GM12801 (cell line): ENCODE results near the gene LRATD1.

Experiments used
- CTCF ChIP-seq: IDR thresholded peaks from one replicate; pipeline ENCODE4 v1.5.1; 2011; ENCODE audit warnings: control low read depth; ENCODE audit not compliant: insufficient read length; ENCODE audit errors: extremely low read depth

The LRATD1 gene

DNA sequence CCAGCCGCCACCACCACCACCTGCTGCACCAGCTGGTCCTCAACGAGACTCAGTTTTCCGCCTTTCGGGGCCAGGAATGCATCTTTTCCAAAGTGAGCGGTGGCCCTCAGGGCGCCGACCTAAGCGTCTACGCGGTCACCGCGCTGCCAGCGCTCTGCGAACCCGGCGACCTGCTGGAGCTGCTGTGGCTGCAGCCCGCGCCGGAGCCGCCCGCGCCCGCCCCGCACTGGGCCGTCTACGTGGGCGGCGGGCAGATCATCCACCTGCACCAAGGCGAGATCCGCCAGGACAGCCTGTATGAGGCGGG lies 1.6 kb downstream of the LRATD1 start:
- TF ChIP-seq CTCF, result no peak

- no peak for TF ChIP-seq CTCF
Measured at GRCh38 chr2:14634489-14635390, 2.2 kb downstream of the LRATD1 start.

- no peak for TF ChIP-seq CTCF
Measured at GRCh38 chr2:14635391-14635871, 2.9 kb downstream of the LRATD1 start.

GRCh38 chr2:14638488-14638887 lies 6.0 kb downstream of the LRATD1 start:
- TF ChIP-seq CTCF, result no peak

GRCh38 chr2:14641116-14641515 lies 8.6 kb downstream of the LRATD1 start:
- no peak for TF ChIP-seq CTCF

DNA sequence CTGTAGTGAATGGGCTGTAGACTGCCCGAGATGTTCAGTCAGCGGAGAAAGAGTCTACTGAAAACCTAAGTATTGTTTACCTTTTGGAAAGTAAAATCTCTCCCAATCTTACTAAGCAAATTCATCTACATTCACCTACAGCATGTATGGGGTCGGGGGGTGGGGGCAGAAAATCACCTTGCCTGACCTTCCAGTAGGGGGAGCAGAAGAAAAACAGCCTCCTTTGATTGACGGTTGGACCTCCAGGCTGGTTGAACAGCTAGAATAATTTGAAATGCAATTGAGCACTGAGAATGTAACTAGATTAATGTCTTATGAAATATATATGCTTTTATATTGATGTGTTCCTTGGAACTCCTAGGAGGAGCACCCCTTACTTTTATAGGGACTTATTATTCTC lies 10.0 kb downstream of the LRATD1 start:
- no peak for TF ChIP-seq CTCF

DNA sequence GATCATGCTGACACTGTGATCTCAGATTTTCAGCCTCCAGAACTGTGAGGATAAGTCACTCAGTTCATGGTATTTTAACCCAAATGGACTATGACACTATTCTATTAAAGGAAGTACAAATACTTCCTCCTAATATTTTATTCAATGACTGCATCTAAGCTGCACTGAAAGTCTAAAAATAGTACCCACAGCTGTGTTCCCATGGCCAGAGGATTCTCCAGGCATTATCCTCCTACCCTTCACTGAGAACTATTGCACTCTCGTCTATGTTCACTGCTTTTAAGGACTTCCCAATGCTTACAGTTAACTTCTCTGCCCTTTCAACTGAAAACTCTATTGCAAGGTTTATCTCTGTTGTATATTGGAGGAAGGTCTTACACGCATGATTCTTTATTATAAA lies 15.2 kb downstream of the LRATD1 start:
- TF ChIP-seq CTCF, result no peak

DNA sequence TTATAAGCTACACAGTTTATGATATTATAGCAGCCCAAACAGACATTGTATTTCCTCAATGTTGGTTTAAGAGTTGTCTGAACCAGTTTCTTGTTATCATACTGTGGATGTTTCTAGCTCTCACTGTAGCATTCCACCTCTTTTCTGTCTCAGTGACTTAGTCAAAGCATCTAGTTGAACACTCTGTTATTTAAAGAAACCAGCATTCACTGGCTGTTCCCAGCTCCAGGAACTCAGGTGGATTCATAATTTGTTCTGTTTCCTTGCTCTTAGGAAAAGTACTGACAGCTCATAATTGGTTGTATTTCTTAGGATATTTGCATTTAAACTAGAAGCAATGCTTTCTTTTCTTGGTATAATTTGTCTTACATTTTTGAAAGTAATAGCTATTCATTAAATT lies 17.5 kb downstream of the LRATD1 start:
- no peak for TF ChIP-seq CTCF
